HG03439 (cell line): ENCODE measurements around the gene LETM1.

Source experiments
- ATAC-seq: cut with Tn5 transposase; IDR thresholded peaks from one replicate; pipeline ENCODE4 v1.9.1; 2021; ENCODE audit warnings: mild to moderate bottlenecking, moderate library complexity; ENCODE audit not compliant: unreplicated experiment

Gene LETM1

GRCh38 chr4:1797298-1797860, 58.6 kb downstream of the LETM1 start:
- no peak for ATAC-seq

GRCh38 chr4:1796486-1797204, 59.3 kb downstream of the LETM1 start:
- ATAC-seq = no peak

- ATAC-seq = no peak
Observed at GRCh38 chr4:1795299-1796195, 60.4 kb downstream of the LETM1 start.

DNA sequence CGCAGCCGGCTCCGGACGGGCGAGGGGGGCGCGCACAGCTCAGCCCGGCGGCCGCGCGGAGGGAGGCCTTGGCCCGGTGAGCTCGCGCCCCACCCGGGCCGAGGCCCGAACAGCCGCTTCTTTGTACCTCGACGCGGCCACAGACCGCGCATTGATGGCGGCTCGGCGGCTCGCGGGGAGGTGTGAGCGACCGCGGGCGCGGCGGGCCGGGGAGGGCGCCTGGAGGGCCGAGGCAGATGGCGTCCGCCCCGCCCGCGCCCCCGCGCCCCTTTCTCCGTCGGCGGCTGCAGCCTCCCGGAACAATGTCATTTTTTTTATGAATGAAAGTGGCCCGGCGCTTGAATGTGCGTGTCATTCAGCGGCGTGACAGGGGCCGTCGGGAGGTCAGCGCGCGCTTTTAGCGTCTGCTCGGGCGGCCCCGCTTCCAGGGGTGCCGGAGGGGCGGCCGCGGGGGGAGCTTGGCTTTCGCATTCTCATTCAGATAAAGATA, 61.1 kb downstream of the LETM1 start:
- ATAC-seq = no peak

- ATAC-seq = no peak
Observed at GRCh38 chr4:1793940-1794808, 61.8 kb downstream of the LETM1 start.

DNA sequence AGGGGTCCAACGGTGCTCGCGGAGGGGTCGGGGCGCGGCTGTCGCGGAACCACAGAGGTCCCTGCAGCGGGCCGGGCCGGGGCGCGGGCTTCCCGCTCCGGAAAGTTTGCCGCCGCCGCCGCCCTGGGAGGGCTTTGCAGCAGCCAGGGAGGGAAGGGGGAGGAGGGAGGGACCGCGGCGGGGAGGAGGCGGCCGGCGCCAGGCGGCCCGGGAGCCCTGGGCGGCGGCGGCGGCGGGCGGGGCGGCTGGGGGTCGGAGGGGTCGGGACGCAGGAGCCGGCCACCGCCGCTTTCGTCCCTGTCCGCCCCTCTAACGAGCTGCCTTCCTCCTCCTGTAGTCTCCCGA, 62.5 kb downstream of the LETM1 start:
- no peak for ATAC-seq

DNA sequence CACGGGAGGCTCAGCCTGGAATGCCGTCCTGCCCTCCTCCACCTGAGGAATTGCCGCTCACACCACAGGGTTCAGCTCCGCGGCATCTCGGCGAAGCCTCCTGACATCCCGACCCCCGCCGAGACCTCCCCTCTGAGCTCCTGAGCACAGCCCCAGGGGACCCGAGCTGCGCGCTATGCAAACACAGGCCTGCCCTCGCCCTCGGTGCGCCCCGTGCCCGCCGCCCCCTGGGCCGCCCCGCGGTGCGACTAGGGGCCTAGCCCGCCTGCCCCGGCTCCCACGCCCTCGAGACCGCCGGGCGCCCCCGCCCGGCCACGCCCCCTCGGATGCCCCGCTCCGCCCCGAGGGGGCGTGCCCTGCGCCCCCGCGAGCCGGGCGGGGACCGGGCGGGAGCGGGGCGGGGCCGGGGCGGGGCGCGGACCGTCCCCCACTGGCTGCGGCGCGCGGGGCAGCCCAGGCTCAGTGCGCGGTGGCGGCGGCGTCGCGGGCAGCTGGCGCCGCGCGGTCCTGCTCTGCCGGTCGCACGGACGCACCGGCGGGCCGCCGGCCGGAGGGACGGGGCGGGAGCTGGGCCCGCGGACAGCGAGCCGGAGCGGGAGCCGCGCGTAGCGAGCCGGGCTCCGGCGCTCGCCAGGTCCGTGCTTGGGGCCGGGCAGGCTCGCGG, 63.0 kb downstream of the LETM1 start, which contains the start of gene FGFR3:
TSS of gene FGFR3 (plus strand) at position 462 of the 664 bp plus-strand sequence. CDS start 642 bp downstream, outside the sequence.
- ATAC-seq = peak; percentile 63

- ATAC-seq = no peak
Observed at GRCh38 chr4:1792158-1792831, 63.7 kb downstream of the LETM1 start.

- ATAC-seq = no peak
Observed at GRCh38 chr4:1790005-1790404, 66.0 kb downstream of the LETM1 start.

DNA sequence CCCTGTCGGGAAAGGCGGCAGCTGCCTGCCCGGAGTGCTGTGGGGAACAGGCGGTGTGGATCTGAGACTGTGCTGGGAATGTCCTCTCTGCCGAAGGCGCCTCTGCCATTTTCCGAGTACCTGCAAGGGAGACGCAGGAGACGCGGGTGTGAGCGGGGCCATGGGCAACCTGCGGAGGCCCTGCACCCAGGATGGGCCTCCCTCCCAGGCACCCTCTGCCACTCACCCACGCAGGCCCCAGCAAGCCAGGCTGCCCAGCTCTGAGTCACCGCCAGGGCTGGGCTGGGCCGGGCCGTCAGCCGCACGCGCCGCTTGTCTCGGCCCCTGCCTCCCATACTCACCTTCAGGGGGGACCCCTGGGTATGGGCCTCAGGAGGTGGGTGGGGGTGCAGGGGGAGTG, 66.4 kb downstream of the LETM1 start:
- ATAC-seq = no peak

GRCh38 chr4:1788254-1788973, 67.5 kb downstream of the LETM1 start:
- ATAC-seq = no peak

DNA sequence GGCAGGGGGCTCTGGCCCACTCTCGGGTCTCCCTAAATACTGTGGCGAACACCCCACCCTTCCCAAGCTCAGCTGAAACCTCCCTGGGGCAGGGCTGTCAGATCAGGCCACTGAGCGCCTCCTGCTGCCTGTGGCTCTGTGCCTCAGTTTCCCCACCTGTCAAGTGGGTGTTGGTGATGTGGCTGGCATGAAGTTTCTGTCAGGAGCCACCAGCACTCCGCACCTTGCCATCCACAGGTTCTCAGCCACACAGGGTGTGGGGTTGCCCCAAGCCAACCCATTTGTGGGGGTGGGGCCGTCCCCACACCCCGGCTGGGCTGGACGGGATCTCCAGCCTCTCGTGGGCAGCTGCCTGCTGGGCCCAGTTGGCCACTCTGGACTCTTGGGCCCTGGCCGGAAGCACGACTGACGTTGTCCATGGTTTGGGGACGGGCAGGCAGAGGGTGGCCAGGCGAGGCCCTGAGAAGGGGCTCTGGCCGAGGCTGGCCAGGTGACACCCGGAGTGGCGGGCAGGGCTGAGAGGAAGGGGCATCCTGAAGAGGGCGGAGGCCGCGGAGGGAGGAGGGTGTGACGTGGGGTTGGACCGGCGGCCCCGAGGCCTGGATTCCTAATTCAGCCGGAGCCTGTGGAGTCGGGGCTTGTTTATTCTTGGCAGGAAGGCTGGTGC, 68.4 kb downstream of the LETM1 start:
- ATAC-seq = no peak

- ATAC-seq = no peak
Observed at GRCh38 chr4:1786544-1787362, 69.2 kb downstream of the LETM1 start.

GRCh38 chr4:1785592-1785991, 70.4 kb downstream of the LETM1 start:
- no peak for ATAC-seq

DNA sequence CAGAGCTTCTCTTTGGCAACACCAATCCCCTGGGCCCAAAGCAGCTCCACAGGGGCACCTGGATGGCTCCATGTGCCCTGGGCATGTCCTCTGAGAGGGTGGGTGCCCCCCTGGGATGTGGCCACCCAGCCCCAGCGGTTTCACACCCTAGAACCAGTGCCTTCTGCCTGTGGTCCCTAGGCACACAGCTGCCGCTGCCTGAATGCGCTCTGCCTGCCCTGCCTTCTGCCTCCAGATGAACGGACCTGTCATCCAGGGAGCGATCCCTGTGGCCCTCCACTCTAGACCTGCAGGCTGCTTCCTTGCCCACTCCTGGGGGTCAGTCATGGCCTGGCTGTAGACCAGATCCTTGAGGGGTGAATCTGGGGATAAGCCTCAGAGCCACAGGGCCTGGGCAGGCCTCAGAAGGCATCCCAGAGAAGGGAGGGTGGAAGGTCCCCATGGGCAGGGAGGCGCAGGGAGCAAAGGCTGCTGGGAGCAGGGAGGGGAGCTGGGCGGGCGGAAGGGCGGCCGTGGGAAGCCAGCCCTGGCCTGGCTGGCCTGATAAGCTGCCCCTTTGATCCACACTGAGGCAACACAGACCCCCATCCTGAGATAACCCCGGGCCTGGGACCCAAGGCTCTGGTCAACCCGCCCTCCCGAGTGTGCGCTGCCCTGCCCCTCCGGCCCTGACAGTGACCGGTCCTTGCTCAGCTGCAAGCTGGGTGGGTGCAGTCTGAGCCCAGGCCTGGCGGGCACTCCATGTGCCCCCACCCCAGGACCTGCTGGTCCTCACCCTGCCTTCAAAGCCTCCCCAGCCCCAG, 71.0 kb downstream of the LETM1 start:
- ATAC-seq = no peak

- no peak for ATAC-seq
Observed at GRCh38 chr4:1784395-1784788, 71.6 kb downstream of the LETM1 start.

DNA sequence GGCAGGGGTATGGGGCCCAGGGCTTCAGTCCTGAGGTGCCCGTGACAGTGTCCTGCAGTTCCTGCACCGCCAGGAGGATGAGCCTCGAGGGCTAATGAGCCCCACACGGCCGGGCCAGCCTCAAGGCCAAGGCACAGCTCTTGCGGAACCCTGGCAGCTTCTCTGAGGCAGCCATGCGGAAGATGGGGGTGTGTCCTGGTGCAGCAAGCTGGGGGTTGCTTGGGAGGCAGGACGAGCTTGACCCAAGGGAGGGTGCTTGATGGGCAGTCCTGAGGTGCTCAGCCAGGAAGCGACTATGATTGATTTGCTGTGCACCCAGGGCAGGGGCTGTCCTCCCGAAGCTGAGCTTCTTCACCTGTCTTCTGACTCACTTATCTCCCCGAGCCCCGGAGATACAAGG, 72.0 kb downstream of the LETM1 start:
- no peak for ATAC-seq
